ENCODE measurements around the gene ZNF189. TPM values are rescaled to one million over a fixed set of nuclear protein-coding genes. Genes with fewer than 3 reads are reported as not detected.

ZNF189 gene
- total and polyA plus RNA-seq, 2 of the 4 experiments (the other 2 are of a cell fraction) = 5.9 to 19.9 TPM

DNA sequence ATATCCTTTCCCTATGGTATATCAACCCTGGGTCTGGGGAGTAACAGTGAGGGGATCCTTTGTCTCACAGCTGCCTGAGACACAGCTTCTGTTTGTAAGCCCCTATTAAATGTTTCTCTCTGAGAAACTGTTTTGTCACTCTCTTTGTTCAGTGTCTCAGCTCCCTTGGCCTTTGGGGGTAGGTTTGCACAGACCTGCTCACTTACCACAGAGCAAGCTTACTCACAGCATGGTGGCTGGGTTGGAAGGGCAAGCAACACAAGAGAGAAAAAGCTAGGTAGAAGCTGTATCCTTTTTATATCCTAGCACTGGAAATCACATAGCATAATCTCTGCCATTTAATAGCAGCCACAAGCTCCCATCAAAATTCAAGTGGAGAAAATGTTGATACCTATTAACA is 18.4 kb upstream of the ZNF189 start:
- in situ Hi-C loops (cut with MboI; ENCODE audit: low sequenced_read_pairs) (no loop called here), intact Hi-C loops (cut with micrococcal nuclease) (no loop called here), dilution Hi-C loops (cut with HindIII; ENCODE audit: low sequenced_read_pairs, unreplicated experiment) (no loop called here)
- Histone ChIP-seq H3K9me1 (ENCODE audit: insufficient read depth, low read length) (no peaks in the 10 kb centered on the region), H3K18ac (ENCODE audit: low read depth, low read length) (no peak overlapping the region), H2AK9ac (replicated peaks; ENCODE audit: low read depth, low read length, poor library complexity) (no peak overlapping the region), H4K5ac (ENCODE audit: low read depth, low read length) (no peak overlapping the region), H2BK120ac (ENCODE audit: low read depth, low read length) (no peak overlapping the region), H3K14ac (replicated peaks; ENCODE audit: low read depth, low read length) (no peak overlapping the region), H2BK15ac (ENCODE audit: low read depth, low read length) (no peak overlapping the region), H3K36me3 (ENCODE audit: control insufficient read depth, insufficient read depth, low read length) (no peaks in the 10 kb centered on the region), H2BK20ac (ENCODE audit: low read depth, low read length) (no peak overlapping the region), H2AFZ (replicated peaks; ENCODE audit: low read length, poor library complexity) (no peak overlapping the region), H3K27me3 (ENCODE audit: control insufficient read depth, insufficient read depth, low read length) (no peaks in the 10 kb centered on the region), H3K4me1 (ENCODE audit: control insufficient read depth, insufficient read depth, low read length) (0 out of 2 replicates have a peak, but pooled peaks cover 2% of the 10 kb centered on the region), H3K9ac (ENCODE audit: low read depth, low read length) (no peak overlapping the region), H3K23ac (ENCODE audit: low read depth, low read length) (no peak overlapping the region), H2AK5ac (ENCODE audit: low read depth, low read length) (no peak overlapping the region), H4K91ac (ENCODE audit: insufficient read depth, low read depth, low read length) (no peak overlapping the region), H3K4me2 (ENCODE audit: low read depth, low read length) (no peak overlapping the region), H4K20me1 (ENCODE audit: insufficient read depth, low read length) (no peaks in the 10 kb centered on the region), H3K9me3 (ENCODE audit: control insufficient read depth, insufficient read depth, low read length) (peaks cover 3% of the 10 kb centered on the region; the same call in 1 of the 2 replicates), H3K4ac (ENCODE audit: low read depth, low read length) (no peak overlapping the region), H3K27ac (ENCODE audit: insufficient read depth, low read length) (no peak overlapping the region), H4K8ac (ENCODE audit: low read depth in 2 of 2, low read length in 2 of 2) (no peak overlapping the region), H3K79me1 (ENCODE audit: low read depth in 1 of 2, low read length in 2 of 2) (no peaks in the 10 kb centered on the region), H3K4me3 (ENCODE audit: insufficient read depth, low read depth, low read length) (no peak overlapping the region), H2BK5ac (ENCODE audit: low read depth, low read length, poor library complexity, severe bottlenecking) (no peak overlapping the region), H3K56ac (ENCODE audit: extremely low read depth, insufficient read depth, low read length) (no peak overlapping the region)
- POLR2A ChIA-PET (ENCODE audit: unreplicated experiment) = no interaction called here
- DNase-seq (no peak), ATAC-seq (ENCODE audit: low read depth) (no peak)
- BruUV-seq (replicated peaks) = no TSS peak
- CTCF ChIA-PET = no interaction called here
- TF ChIP-seq MAZ (IDR thresholded peaks at IDR 0.05; ENCODE audit: borderline replicate concordance, low read depth, low read length) (no peak), RCOR1 (IDR thresholded peaks at IDR 0.05; ENCODE audit: insufficient replicate concordance, low read length) (no peak), RFX5 (IDR thresholded peaks at IDR 0.05; ENCODE audit: low read depth, low read length) (no peak), MXI1 (IDR thresholded peaks at IDR 0.05; ENCODE audit: borderline replicate concordance, low read depth, low read length) (no peak), POLR2A (IDR thresholded peaks at IDR 0.05; ENCODE audit: low read depth, low read length) (no peak), CHD1 (IDR thresholded peaks at IDR 0.05; ENCODE audit: low read depth, low read length) (no peak), NFE2L2 (IDR thresholded peaks at IDR 0.05; ENCODE audit: low read depth, low read length) (no peak), CEBPB (IDR thresholded peaks at IDR 0.05; ENCODE audit: low read depth, low read length) (no peak), RAD21 (IDR thresholded peaks at IDR 0.05; ENCODE audit: low read length) (no peak), FOS (IDR thresholded peaks at IDR 0.05; ENCODE audit: low read depth, low read length) (no peak), SMC3 (IDR thresholded peaks at IDR 0.05; ENCODE audit: low read depth, low read length) (no peak), MAFK (IDR thresholded peaks at IDR 0.05; ENCODE audit: low read depth, low read length) (no peak)
- TF ChIP-seq, protein P1, sequence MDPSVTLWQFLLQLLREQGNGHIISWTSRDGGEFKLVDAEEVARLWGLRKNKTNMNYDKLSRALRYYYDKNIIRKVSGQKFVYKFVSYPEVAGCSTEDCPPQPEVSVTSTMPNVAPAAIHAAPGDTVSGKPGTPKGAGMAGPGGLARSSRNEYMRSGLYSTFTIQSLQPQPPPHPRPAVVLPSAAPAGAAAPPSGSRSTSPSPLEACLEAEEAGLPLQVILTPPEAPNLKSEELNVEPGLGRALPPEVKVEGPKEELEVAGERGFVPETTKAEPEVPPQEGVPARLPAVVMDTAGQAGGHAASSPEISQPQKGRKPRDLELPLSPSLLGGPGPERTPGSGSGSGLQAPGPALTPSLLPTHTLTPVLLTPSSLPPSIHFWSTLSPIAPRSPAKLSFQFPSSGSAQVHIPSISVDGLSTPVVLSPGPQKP (IDR thresholded peaks at IDR 0.05; ENCODE audit: borderline replicate concordance, low read depth, low read length) = no peak
- TF ChIP-seq, protein P2, sequence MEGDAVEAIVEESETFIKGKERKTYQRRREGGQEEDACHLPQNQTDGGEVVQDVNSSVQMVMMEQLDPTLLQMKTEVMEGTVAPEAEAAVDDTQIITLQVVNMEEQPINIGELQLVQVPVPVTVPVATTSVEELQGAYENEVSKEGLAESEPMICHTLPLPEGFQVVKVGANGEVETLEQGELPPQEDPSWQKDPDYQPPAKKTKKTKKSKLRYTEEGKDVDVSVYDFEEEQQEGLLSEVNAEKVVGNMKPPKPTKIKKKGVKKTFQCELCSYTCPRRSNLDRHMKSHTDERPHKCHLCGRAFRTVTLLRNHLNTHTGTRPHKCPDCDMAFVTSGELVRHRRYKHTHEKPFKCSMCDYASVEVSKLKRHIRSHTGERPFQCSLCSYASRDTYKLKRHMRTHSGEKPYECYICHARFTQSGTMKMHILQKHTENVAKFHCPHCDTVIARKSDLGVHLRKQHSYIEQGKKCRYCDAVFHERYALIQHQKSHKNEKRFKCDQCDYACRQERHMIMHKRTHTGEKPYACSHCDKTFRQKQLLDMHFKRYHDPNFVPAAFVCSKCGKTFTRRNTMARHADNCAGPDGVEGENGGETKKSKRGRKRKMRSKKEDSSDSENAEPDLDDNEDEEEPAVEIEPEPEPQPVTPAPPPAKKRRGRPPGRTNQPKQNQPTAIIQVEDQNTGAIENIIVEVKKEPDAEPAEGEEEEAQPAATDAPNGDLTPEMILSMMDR (conservative IDR thresholded peaks at IDR 0.05; ENCODE audit: low read depth, low read length) = no peak
- TF ChIP-seq, protein P3, sequence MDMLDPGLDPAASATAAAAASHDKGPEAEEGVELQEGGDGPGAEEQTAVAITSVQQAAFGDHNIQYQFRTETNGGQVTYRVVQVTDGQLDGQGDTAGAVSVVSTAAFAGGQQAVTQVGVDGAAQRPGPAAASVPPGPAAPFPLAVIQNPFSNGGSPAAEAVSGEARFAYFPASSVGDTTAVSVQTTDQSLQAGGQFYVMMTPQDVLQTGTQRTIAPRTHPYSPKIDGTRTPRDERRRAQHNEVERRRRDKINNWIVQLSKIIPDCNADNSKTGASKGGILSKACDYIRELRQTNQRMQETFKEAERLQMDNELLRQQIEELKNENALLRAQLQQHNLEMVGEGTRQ (IDR thresholded peaks at IDR 0.05; ENCODE audit: low read depth, low read length) = no peak

All from IMR-90 (cell line).